ENCODE data around the gene HADHB. TPM values are rescaled to one million over a fixed set of nuclear protein-coding genes. Genes with fewer than 3 reads are reported as not detected.

HADHB gene
- total RNA-seq, 1 experiment from 2014 or later = 41.3 TPM

GRCh38 chr2:26245231-26245732 is 543 bp downstream of the HADHB start:
- no peaks in the 10 kb centered on the region for H3K9me3 Mint-ChIP-seq
- Histone ChIP-seq H2AFZ (ENCODE audit: low read length) (no peak overlapping the region), H4K20me1 (ENCODE audit: control insufficient read depth, insufficient read depth, insufficient read length) (peaks cover 2% of the 10 kb centered on the region), H3K4ac (ENCODE audit: low read depth, low read length) (no peak overlapping the region), H2BK20ac (ENCODE audit: low read depth, low read length, poor library complexity, severe bottlenecking) (no peak overlapping the region), H3K79me2 (ENCODE audit: insufficient read depth, low read length) (peaks cover 16% of the 10 kb centered on the region; the same call in 1 of the 2 replicates), H3K4me2 (ENCODE audit: insufficient read depth, insufficient read length, low read length) (peak overlapping the region; percentile 87), H3K9ac (ENCODE audit: extremely low read depth, insufficient read length, low read length) (peak overlapping the region; percentile 37), H3K23me2 (ENCODE audit: insufficient read length, low read depth, low read length, poor library complexity, severe bottlenecking) (peaks cover 18% of the 10 kb centered on the region), H4K5ac (ENCODE audit: insufficient read length, low read depth, low read length) (no peak overlapping the region), H4K8ac (replicated peaks; ENCODE audit: insufficient read length, low read depth, low read length) (no peak overlapping the region), H3K79me1 (ENCODE audit: insufficient read depth, low read depth, low read length, poor library complexity, severe bottlenecking) (peaks cover 5% of the 10 kb centered on the region), H3K23ac (ENCODE audit: insufficient read length, low read depth, low read length) (no peak overlapping the region), H2BK12ac (ENCODE audit: insufficient read length, low read depth, low read length) (no peak overlapping the region), H3K9me3 (ENCODE audit: control insufficient read depth, low read depth, low read length) (no peaks in the 10 kb centered on the region), H2BK15ac (ENCODE audit: low read depth, low read length) (no peak overlapping the region), H3K56ac (ENCODE audit: insufficient read length, low read depth, low read length) (no peak overlapping the region), H2BK5ac (ENCODE audit: insufficient read length, low read length) (no peak overlapping the region), H4K91ac (ENCODE audit: insufficient read length, low read depth, low read length) (no peak overlapping the region), H3K4me1 (ENCODE audit: insufficient read depth, low read length) (no peaks in the 10 kb centered on the region), H3K27ac (ENCODE audit: insufficient read length, low read depth, low read length) (no peak overlapping the region), H2AK5ac (ENCODE audit: insufficient read length, low read length) (no peak overlapping the region), H3K18ac (ENCODE audit: insufficient read length, low read depth, low read length) (no peak overlapping the region), H3K14ac (ENCODE audit: insufficient read depth, low read length) (no peak overlapping the region), H2BK120ac (ENCODE audit: low read depth, low read length, poor library complexity, severe bottlenecking) (no peak overlapping the region), H3K27me3 (ENCODE audit: insufficient read depth, low read length) (no peaks in the 10 kb centered on the region), H3T11ph (ENCODE audit: low read length) (no peak overlapping the region)
- DNase-seq = no peak
- H3K4me3 Mint-ChIP-seq = peak overlapping the region; percentile 96 to 98
- no peaks in the 10 kb centered on the region for H3K27me3 Mint-ChIP-seq (ENCODE audit: low read depth)
- H3K36me3 Mint-ChIP-seq (ENCODE audit: insufficient read depth in 1 of 3, low read depth in 3 of 3) = no peaks in the 10 kb centered on the region
- no CpG with 5 or more reads among the region's 21 CpGs for WGBS (ENCODE audit: extremely low coverage, insufficient read length, low lambda C conversion rate)
- no peak for TF ChIP-seq CTCF (conservative IDR thresholded peaks at IDR 0.05)
- peak overlapping the region; percentile 99 to 100 (median 100); a peak in 6 of 7 replicates for H3K27ac Mint-ChIP-seq
- peaks cover 29 to 32% of the 10 kb centered on the region in 2 experiments for H3K4me1 Mint-ChIP-seq

Measured in H9 (cell line).